Heart right ventricle (tissue), 16 donors: ENCODE data around the gene PTGR1. TPM values are rescaled to one million over a fixed set of nuclear protein-coding genes. Genes with fewer than 3 reads are reported as not detected.

ENCODE experiments used
- ATAC-seq, 8 donors: fragments of 200-7000 bp; cut with Tn5 transposase; one replicate each; pipeline ENCODE4 v1.9.1; 2020; ENCODE audit warnings: mild to moderate bottlenecking in 8 of 8, moderate library complexity in 8 of 8, moderate number of reproducible peaks in 1 of 8
- DNase-seq, 2 donors: peaks; one replicate each; pipeline ENCODE4 v3.0.0-alpha.2; 2020
- H3K27ac ChIP-seq, 10 donors: fragments of 200-600 bp; sonication (generic) in 2 of 10; one replicate each; pipeline versions ENCODE4 v1.5.0 to v1.8.0; 2020 to 2022; ENCODE audit warnings: mild to moderate bottlenecking in 3 of 10
- H3K27me3 ChIP-seq, 7 donors: fragments of 200-600 bp; one replicate each; pipeline ENCODE4 v1.8.0; 2021 to 2022; ENCODE audit warnings: mild to moderate bottlenecking in 2 of 7
- H3K36me3 ChIP-seq, 9 donors: fragments of 200-600 bp; sonication (generic) in 1 of 9; one replicate each; pipeline versions ENCODE4 v1.5.0 to v1.8.0; 2020 to 2022; ENCODE audit warnings: mild to moderate bottlenecking in 2 of 9
- H3K4me1 ChIP-seq, 9 donors: fragments of 200-600 bp; sonication (generic) in 1 of 9; one replicate each; pipeline versions ENCODE4 v1.5.0 to v1.8.0; 2020 to 2022; ENCODE audit warnings: mild to moderate bottlenecking in 4 of 9
- H3K4me3 ChIP-seq, 10 donors: fragments of 200-600 bp; sonication (generic) in 2 of 10; one replicate each; pipeline versions ENCODE4 v1.5.0 to v1.8.0; 2020 to 2022; ENCODE audit warnings: mild to moderate bottlenecking in 7 of 10, moderate library complexity in 2 of 10
- H3K9me3 ChIP-seq, 11 donors: fragments of 200-600 bp in 10 of 11; sonication (generic) in 2 of 11; one replicate each; pipeline versions ENCODE4 v1.5.0 to v1.8.0; 2013 to 2022; ENCODE audit warnings: mild to moderate bottlenecking in 2 of 11, control low read depth in 1 of 11, moderate library complexity in 1 of 11
- CTCF ChIP-seq, 9 donors: fragments of 200-600 bp; sonication (generic) in 2 of 9; IDR thresholded peaks; one replicate each; pipeline versions ENCODE4 v1.5.0 to v1.8.0; 2021 to 2022; ENCODE audit warnings: antibody characterized with exemption in 9 of 9, mild to moderate bottlenecking in 5 of 9, moderate library complexity in 1 of 9
- WGBS, 2 donors: extraction: QIAGEN DNeasy Blood & Tissue Kit; methylation state at CpG; one replicate each; pipeline ENCODE4 v1.1.7; 2013; ENCODE audit warnings: inconsistent platforms in 1 of 2; 5-methylcytosine and 5-hydroxymethylcytosine counted together
- intact Hi-C, 10 donors: fragments of 100-400 bp; cut with DNase I; formaldehyde crosslinking; loops; one replicate each; pipeline versions ENCODE4 v1.11.1 to v1.14.2; 2022
- polyA plus RNA-seq, 2 donors: library from polyadenylated mRNA; stranded (reverse); fragments of 200-250 nt; gene quantifications; one replicate each; pipeline ENCODE4 v1.2.3, GENCODE V29; 2013
- total RNA-seq, 10 donors: library from RNA; stranded (reverse); fragmentation: NEBNext Ultra II Directional in 3 of 10; extraction: Animal tissue kit (Norgen Biotek cat#: 25700) in 3 of 10; gene quantifications; one replicate each; pipeline versions ENCODE4 v1.2.1 to v1.2.4, GENCODE V29; 2021 to 2023
- donor health status: Arrhythmogenic right ventricular cardiomyopathy.
- donor health status: ischemic (EF 13 %, LVEDD 7.1; RV severe dilation, severe dysfunction).
- donor health status: healthy with polysubstance abuse.
- donor health status: DM: no; HTN: yes; CAD: no.
- donor health status: DM: no; HTN: no; CAD: no.
- donor health status: ischemic (EF 25% LVEDD 6.9; RV normal size, moderate dysfunction).
- donor health status: ischemic (EF 25% LVEDD 5.7; RV mildly dilated, moderate dysfunction).
- donor health status: healthy.
- donor health status: DM: yes; HTN: yes; CAD: no.
- donor health status: Ischemic cardiomyopathy.
- donor health status: ischemic (EF 35%, LVEDD 5.7; RV mildly dilated, moderate dysfunction).
- donor health status: nonischemic (EF 11% LVEDD 7.7; RV severe dilation, severe dysfunction).
- donor health status: DM: yes; HTN: yes; CAD: no.
- donor health status: PGD.
- donor health status: ischemic (EF 29% LVEDD 5.4; RV normal size, mild dysfunction).
- donor health status: nonischemic (EF 23%, LVEDD 6.1; RV moderate dilation, normal function).

Gene PTGR1
- total and polyA plus RNA-seq, 12 donors, result 10.4 to 55.8 (median 42.7) TPM

DNA sequence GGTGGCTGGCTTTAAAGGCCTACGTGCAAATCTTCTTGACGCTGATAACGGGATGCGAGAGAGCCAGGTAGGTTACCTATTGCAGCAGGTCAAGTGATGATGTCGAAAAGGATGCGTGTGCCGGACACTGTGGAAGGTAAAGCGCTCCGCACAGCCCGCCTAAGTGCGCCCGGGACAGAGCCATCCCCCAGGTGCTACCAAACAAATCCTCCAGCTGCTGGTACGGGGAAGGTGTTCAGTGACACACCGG lies 31.4 kb upstream of the PTGR1 start:
- H3K27ac ChIP-seq, result peak overlapping the region in 9 of 10 donors; percentile 20 to 96 (median 89)
- no peaks in the 10 kb centered on the region for H3K36me3 ChIP-seq
- H3K4me3 ChIP-seq, result peak overlapping the region; percentile 71 to 96 (median 88)
- TF ChIP-seq CTCF (IDR thresholded peaks at IDR 0.05), result no peak
- no peak for DNase-seq
- peaks cover 0 to 49% (median 41%) of the 10 kb centered on the region in 9 donors for H3K4me1 ChIP-seq
- H3K27me3 ChIP-seq, result no peaks in the 10 kb centered on the region
- WGBS, 2 donors, result 0% methylated on average over 14 of the region's 14 CpGs
- ATAC-seq, result no peak
- intact Hi-C loops, result no loop called here
- H3K9me3 ChIP-seq, result no peaks in the 10 kb centered on the region

DNA sequence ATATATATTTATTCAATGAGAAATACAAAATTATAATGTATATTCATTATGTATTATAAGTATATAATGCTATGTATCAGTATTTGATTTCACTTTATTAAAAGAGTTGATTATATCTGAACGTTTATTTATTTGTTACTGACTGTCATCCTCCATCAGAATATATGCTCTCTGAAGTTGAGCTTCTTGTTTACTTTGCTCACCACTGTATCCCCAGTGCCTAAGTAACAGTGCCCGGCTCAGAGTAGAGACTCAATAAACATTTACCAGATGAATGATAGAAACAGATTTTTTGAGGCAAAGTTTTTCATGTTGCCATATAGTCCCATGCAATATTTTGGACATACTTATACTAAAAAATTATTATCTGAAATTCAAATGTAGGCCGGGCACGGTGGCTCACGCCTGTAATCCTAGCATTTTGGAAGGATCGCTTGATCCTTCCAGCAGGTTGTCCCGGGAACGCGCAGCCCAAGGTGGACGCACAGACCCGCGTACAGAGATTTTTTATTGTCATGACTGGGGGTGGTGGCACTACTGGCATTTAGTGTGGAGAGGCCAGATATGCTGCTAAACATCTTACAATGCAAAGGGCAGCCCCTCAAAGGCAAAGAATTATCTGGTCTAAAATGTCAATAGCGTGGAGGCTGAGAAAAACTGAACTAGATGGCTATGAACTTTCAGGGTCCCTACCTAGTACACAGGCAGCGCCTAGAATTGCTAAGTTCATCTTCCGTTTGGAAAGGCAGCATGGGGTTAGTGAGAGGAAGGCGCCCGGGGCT lies 30.9 kb upstream of the PTGR1 start:
- no peaks in the 10 kb centered on the region for H3K36me3 ChIP-seq
- H3K27me3 ChIP-seq, result no peaks in the 10 kb centered on the region
- DNase-seq, result no peak
- TF ChIP-seq CTCF (IDR thresholded peaks at IDR 0.05), result no peak
- peak overlapping the region; percentile 71 to 96 (median 88) for H3K4me3 ChIP-seq
- intact Hi-C loops, result no loop called here
- H3K4me1 ChIP-seq, result peaks cover 0 to 44% (median 36%) of the 10 kb centered on the region in 9 donors
- no peaks in the 10 kb centered on the region for H3K9me3 ChIP-seq
- ATAC-seq, result peak; percentile 8 to 54 (median 46)
- H3K27ac ChIP-seq, result peak overlapping the region in 9 of 10 donors; percentile 20 to 96 (median 89)
- 11 to 12% methylated on average over 17 of the region's 17 CpGs for WGBS, 2 donors

DNA sequence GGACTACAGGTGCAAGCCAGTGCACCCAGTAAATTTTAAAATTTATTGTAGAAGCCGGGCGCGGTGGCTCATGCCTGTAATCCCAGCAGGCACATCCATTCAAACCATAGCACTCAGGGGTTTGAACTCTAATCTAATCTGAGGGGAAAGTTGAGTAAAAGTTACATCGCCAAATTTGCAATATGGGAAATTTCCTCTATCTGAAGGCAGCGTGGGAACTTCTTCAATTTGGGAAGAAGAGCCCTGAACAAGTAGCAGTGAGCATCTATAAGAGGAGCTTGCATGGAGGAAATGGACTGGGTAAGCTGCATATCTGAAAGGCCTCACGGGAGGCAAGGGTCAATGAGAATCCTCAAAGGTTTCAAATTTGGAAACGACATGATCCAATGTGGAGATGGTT lies 29.0 kb upstream of the PTGR1 start:
- intact Hi-C loops, result no loop called here
- Histone ChIP-seq H3K9me3 (no peaks in the 10 kb centered on the region), H3K27ac (no peak overlapping the region), H3K36me3 (no peaks in the 10 kb centered on the region), H3K4me1 (peaks cover 0 to 27% (median 24%) of the 10 kb centered on the region in 9 donors), H3K27me3 (no peaks in the 10 kb centered on the region), H3K4me3 (no peak overlapping the region)
- TF ChIP-seq CTCF (IDR thresholded peaks at IDR 0.05), result no peak
- 84 to 86% methylated on average over 7 of the region's 7 CpGs for WGBS, 2 donors
- DNase-seq (no peak), ATAC-seq (no peak)

GRCh38 chr9:111627260-111627963 lies 28.0 kb upstream of the PTGR1 start:
- WGBS, 2 donors, result 63 to 70% methylated on average over 7 of the region's 7 CpGs
- ATAC-seq (no peak), DNase-seq (no peak)
- no peak overlapping the region for H3K27ac ChIP-seq
- no peaks in the 10 kb centered on the region for H3K27me3 ChIP-seq
- H3K4me3 ChIP-seq, result no peak overlapping the region
- no peaks in the 10 kb centered on the region for H3K9me3 ChIP-seq
- H3K36me3 ChIP-seq, result no peaks in the 10 kb centered on the region
- peaks cover 0 to 22% (median 14%) of the 10 kb centered on the region in 9 donors for H3K4me1 ChIP-seq
- TF ChIP-seq CTCF (IDR thresholded peaks at IDR 0.05), result no peak
- intact Hi-C loops, result no loop called here
